ENCODE data around the gene ATXN1. TPM values are rescaled to one million over a fixed set of nuclear protein-coding genes. Genes with fewer than 3 reads are reported as not detected.
"Not testable (repeated sequence)": the region's sequence is repeated elsewhere in the genome, so short reads cannot be mapped to it uniquely, and the experiment has no call there.

ATXN1 gene
- polyA plus RNA-seq, 6 donors from 2014 or later: 0.14 to 1.2 (median 0.60) TPM; not detected in 1

- no peak overlapping the region for H3K27ac Mint-ChIP-seq
- peaks cover 0 to 8% (median 5%) of the 10 kb centered on the region in 3 donors for H3K27me3 Mint-ChIP-seq
- DNase-seq (no peak), ATAC-seq (ENCODE audit: low read depth in 2 of 2) (no peak)
- no peaks in the 10 kb centered on the region for H3K36me3 Mint-ChIP-seq
- H3K4me3 Mint-ChIP-seq: no peak overlapping the region
- no peaks in the 10 kb centered on the region for H3K4me1 Mint-ChIP-seq
- H3K9me3 Mint-ChIP-seq: peaks cover 0 to 4% (median 0%) of the 10 kb centered on the region in 7 donors
Observed at GRCh38 chr6:16559071-16559470, 202.2 kb downstream of the ATXN1 start.

- peaks cover 0 to 4% (median 0%) of the 10 kb centered on the region in 7 donors for H3K9me3 Mint-ChIP-seq
- no peaks in the 10 kb centered on the region for H3K36me3 Mint-ChIP-seq
- no peak overlapping the region for H3K4me3 Mint-ChIP-seq
- no peak for ATAC-seq (ENCODE audit: low read depth in 2 of 2)
- DNase-seq: no peak
- peaks cover 0 to 9% (median 8%) of the 10 kb centered on the region in 3 donors for H3K27me3 Mint-ChIP-seq
- no peak overlapping the region for H3K27ac Mint-ChIP-seq
- no peaks in the 10 kb centered on the region for H3K4me1 Mint-ChIP-seq
Observed at GRCh38 chr6:16555550-16555949, 205.7 kb downstream of the ATXN1 start.

- H3K9me3 Mint-ChIP-seq: peaks cover 0 to 4% (median 0%) of the 10 kb centered on the region in 7 donors
- peaks cover 0 to 9% (median 8%) of the 10 kb centered on the region in 3 donors for H3K27me3 Mint-ChIP-seq
- DNase-seq: no peak
Observed at GRCh38 chr6:16553531-16553930, 207.7 kb downstream of the ATXN1 start.

GRCh38 chr6:16551466-16551865 is 209.8 kb downstream of the ATXN1 start:
- ATAC-seq (ENCODE audit: low read depth in 2 of 2) (no peak), DNase-seq (no peak)
- H3K9me3 Mint-ChIP-seq: peaks cover 0 to 4% (median 0%) of the 10 kb centered on the region in 7 donors
- H3K4me3 Mint-ChIP-seq: no peak overlapping the region
- no peaks in the 10 kb centered on the region for H3K4me1 Mint-ChIP-seq
- H3K27ac Mint-ChIP-seq: no peak overlapping the region
- peaks cover 0 to 9% (median 8%) of the 10 kb centered on the region in 3 donors for H3K27me3 Mint-ChIP-seq
- no peaks in the 10 kb centered on the region for H3K36me3 Mint-ChIP-seq

More at GRCh38 chr6:16553531-16553930, 207.7 kb downstream of the ATXN1 start:
- no peak for ATAC-seq (ENCODE audit: low read depth in 2 of 2)
- no peak overlapping the region for H3K4me3 Mint-ChIP-seq
- no peak overlapping the region for H3K27ac Mint-ChIP-seq
- no peaks in the 10 kb centered on the region for H3K4me1 Mint-ChIP-seq
- H3K36me3 Mint-ChIP-seq: no peaks in the 10 kb centered on the region

- ATAC-seq (ENCODE audit: low read depth in 2 of 2) (no peak), DNase-seq (no peak)
- no peak overlapping the region for H3K27ac Mint-ChIP-seq
- H3K9me3 Mint-ChIP-seq: peaks cover 0 to 2% (median 0%) of the 10 kb centered on the region in 7 donors
- peaks cover 6 to 8% (median 7%) of the 10 kb centered on the region in 3 donors for H3K27me3 Mint-ChIP-seq
- H3K4me1 Mint-ChIP-seq: no peaks in the 10 kb centered on the region
- no peaks in the 10 kb centered on the region for H3K36me3 Mint-ChIP-seq
- no peak overlapping the region for H3K4me3 Mint-ChIP-seq
Observed at GRCh38 chr6:16548121-16548520, 213.1 kb downstream of the ATXN1 start.

- Mint-ChIP-seq H3K4me1 (no peaks in the 10 kb centered on the region), H3K4me3 (no peak overlapping the region), H3K9me3 (peaks cover 0 to 2% (median 0%) of the 10 kb centered on the region in 7 donors), H3K36me3 (no peaks in the 10 kb centered on the region), H3K27me3 (peaks cover 5 to 8% (median 7%) of the 10 kb centered on the region in 3 donors), H3K27ac (no peak overlapping the region)
- no peak for ATAC-seq (ENCODE audit: low read depth in 2 of 2)
- DNase-seq: no peak
Observed at GRCh38 chr6:16547587-16547986, 213.7 kb downstream of the ATXN1 start.

GRCh38 chr6:16546861-16547260 is 214.4 kb downstream of the ATXN1 start:
- no peak for DNase-seq
- no peak overlapping the region for H3K4me3 Mint-ChIP-seq
- H3K27me3 Mint-ChIP-seq: peaks cover 5 to 8% (median 7%) of the 10 kb centered on the region in 3 donors
- peaks cover 0 to 4% (median 0%) of the 10 kb centered on the region in 7 donors for H3K9me3 Mint-ChIP-seq
- ATAC-seq (ENCODE audit: low read depth in 2 of 2): no peak
- H3K36me3 Mint-ChIP-seq: no peaks in the 10 kb centered on the region
- H3K27ac Mint-ChIP-seq: no peak overlapping the region
- no peaks in the 10 kb centered on the region for H3K4me1 Mint-ChIP-seq

- H3K36me3 Mint-ChIP-seq: no peaks in the 10 kb centered on the region
- ATAC-seq (ENCODE audit: low read depth in 2 of 2): no peak
Observed at GRCh38 chr6:16545382-16545781, 215.9 kb downstream of the ATXN1 start.

GRCh38 chr6:16544521-16544920 is 216.7 kb downstream of the ATXN1 start:
- Mint-ChIP-seq H3K27me3 (peaks cover 5 to 10% (median 8%) of the 10 kb centered on the region in 3 donors), H3K4me3 (no peak overlapping the region), H3K4me1 (no peaks in the 10 kb centered on the region), H3K36me3 (no peaks in the 10 kb centered on the region), H3K27ac (no peak overlapping the region), H3K9me3 (peaks cover 0 to 2% (median 0%) of the 10 kb centered on the region in 7 donors)
- ATAC-seq (ENCODE audit: low read depth in 2 of 2) (no peak), DNase-seq (no peak)

More at GRCh38 chr6:16545382-16545781, 215.9 kb downstream of the ATXN1 start:
- no peaks in the 10 kb centered on the region for H3K4me1 Mint-ChIP-seq
- H3K27ac Mint-ChIP-seq: peak overlapping the region in 1 of 6 donors; percentile 32
- H3K9me3 Mint-ChIP-seq: peaks cover 0 to 4% (median 0%) of the 10 kb centered on the region in 7 donors
- H3K4me3 Mint-ChIP-seq: no peak overlapping the region
- DNase-seq: no peak
- peaks cover 5 to 8% (median 7%) of the 10 kb centered on the region in 3 donors for H3K27me3 Mint-ChIP-seq

GRCh38 chr6:16544006-16544405 is 217.3 kb downstream of the ATXN1 start:
- Mint-ChIP-seq H3K4me1 (no peaks in the 10 kb centered on the region), H3K9me3 (peaks cover 0 to 2% (median 0%) of the 10 kb centered on the region in 7 donors), H3K36me3 (no peaks in the 10 kb centered on the region), H3K4me3 (no peak overlapping the region), H3K27ac (no peak overlapping the region), H3K27me3 (peaks cover 5 to 12% (median 11%) of the 10 kb centered on the region in 3 donors)
- ATAC-seq (ENCODE audit: low read depth in 2 of 2) (no peak), DNase-seq (no peak)

GRCh38 chr6:16543521-16543920 is 217.7 kb downstream of the ATXN1 start:
- no peak overlapping the region for H3K4me3 Mint-ChIP-seq
- peak overlapping the region in 1 of 6 donors; percentile 12 for H3K27ac Mint-ChIP-seq
- DNase-seq (no peak), ATAC-seq (ENCODE audit: low read depth in 2 of 2) (no peak)
- H3K4me1 Mint-ChIP-seq: no peaks in the 10 kb centered on the region
- H3K9me3 Mint-ChIP-seq: peaks cover 0 to 2% (median 0%) of the 10 kb centered on the region in 7 donors
- no peaks in the 10 kb centered on the region for H3K36me3 Mint-ChIP-seq
- peaks cover 5 to 15% (median 12%) of the 10 kb centered on the region in 3 donors for H3K27me3 Mint-ChIP-seq

GRCh38 chr6:16542070-16542469 is 219.2 kb downstream of the ATXN1 start:
- H3K27ac Mint-ChIP-seq: peak overlapping the region in 1 of 6 donors; percentile 20
- DNase-seq (no peak), ATAC-seq (ENCODE audit: low read depth in 2 of 2) (no peak)
- H3K4me3 Mint-ChIP-seq: no peak overlapping the region
- no peaks in the 10 kb centered on the region for H3K36me3 Mint-ChIP-seq
- peaks cover 0 to 2% (median 0%) of the 10 kb centered on the region in 7 donors for H3K9me3 Mint-ChIP-seq
- H3K4me1 Mint-ChIP-seq: no peaks in the 10 kb centered on the region
- peaks cover 5 to 15% (median 12%) of the 10 kb centered on the region in 3 donors for H3K27me3 Mint-ChIP-seq

GRCh38 chr6:16540804-16541752 is 220.2 kb downstream of the ATXN1 start:
- DNase-seq: no peak
- Mint-ChIP-seq H3K27me3 (peaks cover 5 to 15% (median 12%) of the 10 kb centered on the region in 3 donors), H3K36me3 (no peaks in the 10 kb centered on the region), H3K9me3 (peaks cover 0 to 2% (median 0%) of the 10 kb centered on the region in 7 donors), H3K4me1 (no peaks in the 10 kb centered on the region), H3K4me3 (no peak overlapping the region), H3K27ac (no peak overlapping the region)
- ATAC-seq (ENCODE audit: low read depth in 2 of 2): no peak

GRCh38 chr6:16540383-16540782 is 220.9 kb downstream of the ATXN1 start:
- peaks cover 5 to 15% (median 12%) of the 10 kb centered on the region in 3 donors for H3K27me3 Mint-ChIP-seq
- H3K36me3 Mint-ChIP-seq; ATAC-seq (ENCODE audit: low read depth in 2 of 2); H3K4me1 Mint-ChIP-seq; DNase-seq; H3K27ac Mint-ChIP-seq; H3K4me3 Mint-ChIP-seq; H3K9me3 Mint-ChIP-seq: not testable (repeated sequence)

All from naive B cell (primary cell).